Measurements from ENCODE around the gene CHST4.

Gene CHST4

DNA sequence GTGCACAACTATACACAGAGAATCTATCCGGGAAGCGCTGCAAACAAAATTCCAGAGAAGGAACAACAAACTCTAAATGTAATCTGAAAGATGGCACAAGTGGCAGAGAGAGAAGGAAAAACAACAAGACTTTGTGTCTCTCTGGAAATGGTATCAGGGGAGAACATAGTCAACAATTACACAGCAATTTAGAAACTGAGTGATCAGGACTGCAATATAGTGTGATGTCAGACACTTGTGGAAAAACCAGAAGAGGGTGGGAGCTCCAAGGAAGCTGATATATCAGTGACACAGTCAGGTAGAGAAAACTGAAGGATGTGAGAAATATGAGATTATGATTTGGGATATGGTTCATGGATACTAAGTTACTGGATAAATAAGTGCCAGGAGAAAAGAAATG is 45.3 kb upstream of the CHST4 start:
- ATAC-seq (ENCODE audit: insufficient read depth, low read depth), result no peak
- TF ChIP-seq EZH2 (IDR thresholded peaks at IDR 0.05; ENCODE audit: borderline replicate concordance, low read depth, low read length, severe bottlenecking), result no peak
- TF ChIP-seq, protein P1, sequence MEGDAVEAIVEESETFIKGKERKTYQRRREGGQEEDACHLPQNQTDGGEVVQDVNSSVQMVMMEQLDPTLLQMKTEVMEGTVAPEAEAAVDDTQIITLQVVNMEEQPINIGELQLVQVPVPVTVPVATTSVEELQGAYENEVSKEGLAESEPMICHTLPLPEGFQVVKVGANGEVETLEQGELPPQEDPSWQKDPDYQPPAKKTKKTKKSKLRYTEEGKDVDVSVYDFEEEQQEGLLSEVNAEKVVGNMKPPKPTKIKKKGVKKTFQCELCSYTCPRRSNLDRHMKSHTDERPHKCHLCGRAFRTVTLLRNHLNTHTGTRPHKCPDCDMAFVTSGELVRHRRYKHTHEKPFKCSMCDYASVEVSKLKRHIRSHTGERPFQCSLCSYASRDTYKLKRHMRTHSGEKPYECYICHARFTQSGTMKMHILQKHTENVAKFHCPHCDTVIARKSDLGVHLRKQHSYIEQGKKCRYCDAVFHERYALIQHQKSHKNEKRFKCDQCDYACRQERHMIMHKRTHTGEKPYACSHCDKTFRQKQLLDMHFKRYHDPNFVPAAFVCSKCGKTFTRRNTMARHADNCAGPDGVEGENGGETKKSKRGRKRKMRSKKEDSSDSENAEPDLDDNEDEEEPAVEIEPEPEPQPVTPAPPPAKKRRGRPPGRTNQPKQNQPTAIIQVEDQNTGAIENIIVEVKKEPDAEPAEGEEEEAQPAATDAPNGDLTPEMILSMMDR (IDR thresholded peaks at IDR 0.05; ENCODE audit: borderline replicate concordance, extremely low read depth, low read length, poor library complexity, severe bottlenecking), result no peak
- Histone ChIP-seq H3K79me2 (ENCODE audit: insufficient read depth, low read length) (no peaks in the 10 kb centered on the region), H3K27me3 (ENCODE audit: insufficient read depth, low read length, poor library complexity) (no peaks in the 10 kb centered on the region), H3K27ac (ENCODE audit: low read length) (no peak overlapping the region), H3K9ac (ENCODE audit: low read depth, low read length) (no peak overlapping the region), H2AFZ (ENCODE audit: low read depth, low read length) (no peak overlapping the region), H3K36me3 (ENCODE audit: insufficient read depth, low read length) (no peaks in the 10 kb centered on the region), H3K4me3 (ENCODE audit: low read depth in 1 of 2, low read length in 2 of 2) (no peak overlapping the region), H4K20me1 (ENCODE audit: insufficient read depth, low read length) (no peaks in the 10 kb centered on the region), H3K4me1 (ENCODE audit: insufficient read depth, low read length) (peaks cover 15% of the 10 kb centered on the region), H3K4me2 (ENCODE audit: insufficient read depth, low read length) (no peak overlapping the region), H3K9me3 (ENCODE audit: insufficient read depth, low read length, severe bottlenecking) (no peaks in the 10 kb centered on the region)
- DNase-seq, result no peak

DNA sequence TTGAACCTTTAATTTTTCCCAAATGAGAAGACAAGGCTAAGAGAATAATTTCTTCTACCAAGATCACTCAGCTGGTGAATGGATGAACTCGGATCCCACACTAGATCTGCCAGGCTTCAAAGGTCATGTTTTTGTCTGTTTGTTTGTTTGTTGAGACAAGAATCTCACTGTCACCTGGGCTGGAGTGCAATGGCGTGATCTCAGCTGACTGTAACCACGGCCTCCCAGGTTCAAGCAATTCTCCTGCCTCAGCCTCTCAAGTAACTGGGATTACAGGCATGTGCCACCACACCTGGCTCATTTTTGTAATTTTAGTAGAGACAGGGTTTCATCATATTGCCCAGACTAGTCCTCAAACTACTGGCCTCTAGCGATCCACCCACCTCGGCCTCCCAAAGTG is 43.7 kb upstream of the CHST4 start:
- Histone ChIP-seq H3K36me3 (ENCODE audit: insufficient read depth, low read length) (no peaks in the 10 kb centered on the region), H3K27me3 (ENCODE audit: insufficient read depth, low read length, poor library complexity) (no peaks in the 10 kb centered on the region), H3K9ac (ENCODE audit: low read depth, low read length) (no peak overlapping the region), H4K20me1 (ENCODE audit: insufficient read depth, low read length) (no peaks in the 10 kb centered on the region), H3K9me3 (ENCODE audit: insufficient read depth, low read length, severe bottlenecking) (no peaks in the 10 kb centered on the region), H3K4me2 (ENCODE audit: insufficient read depth, low read length) (no peak overlapping the region), H2AFZ (ENCODE audit: low read depth, low read length) (no peak overlapping the region), H3K27ac (ENCODE audit: low read length) (no peak overlapping the region), H3K4me3 (ENCODE audit: low read depth in 1 of 2, low read length in 2 of 2) (no peak overlapping the region), H3K4me1 (ENCODE audit: insufficient read depth, low read length) (peaks cover 15% of the 10 kb centered on the region), H3K79me2 (ENCODE audit: insufficient read depth, low read length) (no peaks in the 10 kb centered on the region)
- ATAC-seq (ENCODE audit: insufficient read depth, low read depth), result no peak
- no peak for DNase-seq
- no peak for TF ChIP-seq EZH2 (IDR thresholded peaks at IDR 0.05; ENCODE audit: borderline replicate concordance, low read depth, low read length, severe bottlenecking)
- TF ChIP-seq, protein P1 (IDR thresholded peaks at IDR 0.05; ENCODE audit: borderline replicate concordance, extremely low read depth, low read length, poor library complexity, severe bottlenecking), result no peak

DNA sequence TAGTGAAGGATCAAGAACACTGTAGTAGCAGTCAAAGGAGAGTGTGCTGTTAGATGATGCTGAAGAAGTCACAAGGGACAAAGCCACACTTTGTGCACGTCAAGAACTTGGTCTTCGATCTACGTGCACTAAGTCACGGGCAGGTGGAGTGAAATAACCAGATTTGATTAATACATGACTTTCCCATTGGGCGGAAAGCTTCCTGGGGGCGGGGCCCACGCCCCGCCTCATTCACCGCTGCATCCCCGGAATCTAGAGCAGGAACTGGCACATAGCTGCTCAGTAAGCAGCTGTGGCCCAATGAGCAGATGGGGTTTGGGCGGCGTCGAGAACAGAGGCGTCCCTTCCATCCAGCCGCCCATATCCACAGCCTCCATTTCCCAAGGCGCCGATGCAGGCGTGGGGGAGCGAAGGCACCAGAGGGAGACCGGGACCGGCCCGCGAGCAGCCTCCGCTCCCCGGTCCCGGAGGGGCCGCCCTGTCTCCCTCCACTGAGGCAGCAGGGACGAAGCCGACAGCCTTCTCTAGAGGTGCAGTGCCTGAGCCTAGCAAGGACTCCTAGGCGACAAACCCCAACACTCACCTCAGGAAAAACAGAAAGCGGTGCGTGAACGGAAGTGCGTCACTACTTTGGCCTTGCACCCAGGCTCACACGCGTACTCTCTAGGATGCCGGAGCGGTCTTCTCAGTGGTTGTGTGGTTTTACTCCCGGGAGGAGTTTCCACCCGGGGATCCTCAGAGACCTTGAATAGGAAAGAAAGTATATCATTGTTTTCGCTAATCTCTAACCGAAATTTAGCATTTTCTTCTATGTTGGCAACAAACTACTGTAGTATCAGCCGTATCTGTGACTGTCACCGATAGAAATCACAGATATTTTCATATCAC is 42.0 kb upstream of the CHST4 start:
- H3K79me2 ChIP-seq (ENCODE audit: insufficient read depth, low read length), result no peaks in the 10 kb centered on the region
- peak overlapping the region; percentile 93 for H2AFZ ChIP-seq (ENCODE audit: low read depth, low read length)
- no peaks in the 10 kb centered on the region for H4K20me1 ChIP-seq (ENCODE audit: insufficient read depth, low read length)
- ATAC-seq (ENCODE audit: insufficient read depth, low read depth) (peak; percentile 92), DNase-seq (peak; percentile 83)
- peak overlapping the region; percentile 65 for H3K27ac ChIP-seq (ENCODE audit: low read length)
- peak overlapping the region; percentile 68 to 71 for H3K4me3 ChIP-seq (ENCODE audit: low read depth in 1 of 2, low read length in 2 of 2)
- TF ChIP-seq EZH2 (IDR thresholded peaks at IDR 0.05; ENCODE audit: borderline replicate concordance, low read depth, low read length, severe bottlenecking), result no peak
- TF ChIP-seq, protein P1 (IDR thresholded peaks at IDR 0.05; ENCODE audit: borderline replicate concordance, extremely low read depth, low read length, poor library complexity, severe bottlenecking), result no peak
- no peaks in the 10 kb centered on the region for H3K27me3 ChIP-seq (ENCODE audit: insufficient read depth, low read length, poor library complexity)
- H3K9me3 ChIP-seq (ENCODE audit: insufficient read depth, low read length, severe bottlenecking), result no peaks in the 10 kb centered on the region
- H3K4me1 ChIP-seq (ENCODE audit: insufficient read depth, low read length), result peaks cover 15% of the 10 kb centered on the region
- H3K9ac ChIP-seq (ENCODE audit: low read depth, low read length), result peak overlapping the region; percentile 64
- H3K4me2 ChIP-seq (ENCODE audit: insufficient read depth, low read length), result peak overlapping the region; percentile 95
- H3K36me3 ChIP-seq (ENCODE audit: insufficient read depth, low read length), result no peaks in the 10 kb centered on the region
